Ammon's horn (tissue), 1 donor: ENCODE results near the gene FRMD4B.
A peak's percentile ranks its signal among the peaks of the same experiment; 100 is the strongest.
"Not testable (repeated sequence)": the region's sequence is repeated elsewhere in the genome, so short reads cannot be mapped to it uniquely, and the experiment has no call there.

Experiments
- DNase-seq: peaks from one replicate; pipeline ENCODE4 v3.0.0-alpha.2; 2016; ENCODE audit warnings: low spot score

Gene FRMD4B

DNA sequence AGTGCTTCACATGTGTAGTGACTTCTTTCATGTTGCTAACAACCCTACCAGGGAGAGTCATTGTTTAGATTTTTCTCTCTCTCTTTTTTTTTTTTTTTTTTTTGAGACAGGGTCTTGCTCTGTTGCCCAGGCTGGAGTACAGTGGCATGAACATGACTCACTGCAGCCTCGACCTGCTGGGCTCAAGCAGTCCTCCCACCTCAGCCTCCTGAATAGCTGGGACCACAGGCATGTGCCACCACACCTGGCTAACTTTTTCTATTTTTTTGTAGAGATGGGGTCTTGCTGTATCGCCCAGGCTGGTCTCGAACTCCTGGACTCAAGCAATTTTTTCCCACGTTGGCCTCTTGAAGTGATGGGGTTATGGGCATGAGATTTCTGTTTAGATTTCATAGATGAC is 63.4 kb downstream of the FRMD4B start:
- DNase-seq, result not testable (repeated sequence)

DNA sequence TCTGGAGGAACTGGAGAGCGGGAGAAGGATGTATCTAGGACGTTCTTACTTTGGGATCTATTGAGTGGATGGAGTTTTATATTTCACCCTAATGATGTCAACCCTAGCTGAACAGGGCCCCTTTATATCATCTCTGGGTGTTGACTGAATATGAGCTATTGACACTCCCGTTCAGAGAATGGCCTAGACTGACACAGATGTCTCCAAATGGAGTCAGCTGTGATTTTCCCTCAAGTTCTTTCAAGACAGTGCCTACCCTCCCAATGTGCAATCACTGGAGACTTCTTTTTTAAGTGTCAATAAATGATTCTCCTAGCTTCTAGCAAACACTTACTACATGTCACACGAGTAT is 63.8 kb downstream of the FRMD4B start:
- DNase-seq, result peak; percentile 87

DNA sequence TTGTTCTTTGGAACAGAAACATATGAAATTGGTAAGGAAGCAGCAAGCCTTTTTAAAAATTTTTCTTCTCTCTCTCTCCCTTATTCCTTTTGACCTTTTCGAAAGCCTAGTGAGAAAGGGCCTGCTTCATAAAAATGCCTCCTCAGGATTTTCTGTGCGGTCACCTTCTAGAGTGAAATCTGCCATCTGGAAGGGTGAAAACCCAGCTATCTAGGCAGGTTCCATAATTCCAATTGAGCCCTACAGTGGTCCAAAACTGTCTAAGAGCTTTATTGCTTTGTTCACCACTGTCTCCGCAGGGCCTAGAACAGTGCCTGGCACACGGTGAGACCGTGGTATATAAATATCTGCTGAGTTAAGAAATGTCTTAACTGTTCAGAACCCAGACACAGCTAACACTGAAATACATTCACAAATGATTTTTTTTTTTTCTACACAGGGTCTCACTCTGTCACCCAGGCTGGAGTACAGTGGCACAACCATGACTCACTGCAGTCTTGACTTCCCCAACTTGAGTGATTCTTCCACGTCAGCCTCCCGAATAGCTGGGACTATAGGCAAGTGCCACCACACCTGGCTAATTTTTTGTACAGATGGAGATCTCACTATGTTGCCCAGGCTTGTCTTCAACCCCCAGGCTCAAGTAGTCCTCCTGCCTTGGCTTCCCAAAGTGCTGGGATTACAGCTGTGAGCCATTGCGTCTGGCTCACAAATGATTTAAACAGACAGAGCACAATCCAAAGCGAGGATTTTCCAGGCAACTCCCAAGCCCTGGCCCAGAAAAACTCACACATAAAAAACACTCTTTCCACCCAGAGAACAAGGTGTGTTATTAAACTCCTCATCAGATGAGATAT is 64.4 kb downstream of the FRMD4B start:
- no peak for DNase-seq

DNA sequence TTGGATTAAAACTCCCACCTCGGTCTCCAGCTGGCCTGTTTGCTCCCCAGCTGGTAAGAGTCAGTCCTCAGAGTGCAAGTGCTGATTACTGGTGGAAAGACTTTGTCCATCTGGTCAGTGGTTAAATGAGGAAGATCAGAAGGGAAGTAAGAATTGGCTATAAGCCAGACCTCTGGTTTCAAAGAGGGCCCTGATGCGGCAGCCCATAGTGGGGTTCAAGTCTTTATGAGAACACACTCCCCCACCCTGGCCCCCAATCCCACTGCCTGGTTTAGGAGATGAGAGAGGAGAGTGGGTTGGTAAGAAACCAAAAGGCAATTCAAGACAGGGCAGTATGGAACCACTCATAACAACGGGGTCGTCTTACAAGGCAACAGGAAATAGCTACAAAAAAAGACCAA is 65.0 kb downstream of the FRMD4B start:
- DNase-seq, result peak; percentile 60

DNA sequence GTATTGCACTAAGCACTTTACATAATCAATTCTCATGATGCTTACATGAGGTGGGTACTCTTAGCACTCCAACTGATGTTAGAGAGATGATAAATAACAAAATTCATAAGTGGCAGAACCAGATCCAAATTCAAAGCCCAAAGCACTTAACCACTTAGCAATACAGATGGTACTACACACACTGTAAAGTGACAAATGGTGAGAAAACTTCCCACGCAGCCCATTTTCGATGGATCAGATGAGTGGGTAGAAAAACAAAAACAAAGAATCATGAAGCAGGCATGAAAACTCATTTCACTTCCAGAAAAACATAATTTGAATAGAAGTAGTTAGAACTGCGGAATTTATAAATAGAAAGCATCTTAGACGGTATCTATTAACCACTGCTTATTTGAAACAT is 66.2 kb downstream of the FRMD4B start:
- DNase-seq, result peak; percentile 50

DNA sequence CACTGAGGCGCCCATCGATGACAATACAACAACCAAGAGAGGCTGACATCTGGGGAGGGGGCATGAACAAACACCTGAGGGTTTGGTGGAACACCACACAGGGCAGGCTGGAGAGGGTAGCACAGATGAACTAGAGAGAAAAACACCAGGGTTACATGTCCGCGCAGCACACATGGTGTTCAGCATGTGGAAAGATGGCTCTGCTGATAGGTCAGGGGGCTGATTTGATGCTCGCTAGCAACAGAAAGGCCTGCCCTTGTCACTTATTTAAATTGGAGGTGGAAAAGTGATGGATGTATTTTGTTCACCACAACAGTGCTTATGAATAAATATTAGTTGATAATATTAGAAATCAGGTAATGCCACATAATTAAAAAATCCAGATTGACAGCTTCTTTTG is 67.5 kb downstream of the FRMD4B start:
- DNase-seq, result no peak

DNA sequence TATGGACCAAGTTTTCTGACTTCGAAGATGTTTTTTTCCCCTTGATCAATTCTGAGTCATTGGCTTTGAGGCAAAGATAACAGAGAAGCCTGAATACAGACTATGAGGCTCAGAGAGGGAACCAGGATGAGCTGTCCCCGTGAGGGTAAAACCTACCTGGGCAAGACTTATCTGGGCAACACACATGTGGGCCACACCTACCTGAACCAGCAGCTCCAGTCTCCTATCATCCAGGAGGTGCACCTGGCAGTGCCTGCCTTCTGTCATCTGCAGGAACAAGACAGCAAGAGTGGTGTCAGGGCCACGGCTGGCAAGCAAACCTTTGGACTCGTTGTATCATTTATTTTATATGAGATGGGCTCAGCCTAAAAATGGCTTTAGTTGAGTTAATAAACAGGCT is 72.6 kb downstream of the FRMD4B start:
- DNase-seq, result no peak

DNA sequence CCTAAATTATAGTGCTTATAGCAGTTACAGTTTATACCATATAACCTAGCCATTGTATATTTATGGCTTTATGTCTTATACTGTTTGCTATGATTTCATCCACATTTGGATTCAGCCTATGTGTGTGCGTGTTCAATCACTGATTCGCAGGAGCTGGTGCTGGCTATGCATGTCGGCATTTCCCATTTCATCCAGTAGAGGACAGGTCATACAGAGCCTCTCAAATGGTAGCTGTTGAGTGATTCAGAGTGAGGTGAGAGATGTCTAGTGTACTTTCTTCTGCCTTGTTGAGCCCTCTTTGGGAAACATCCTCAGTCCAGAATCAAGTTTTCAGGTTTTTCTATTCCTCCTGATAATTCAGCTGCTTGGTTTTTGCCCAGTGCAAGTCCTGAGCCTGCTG is 76.1 kb downstream of the FRMD4B start:
- DNase-seq, result no peak

DNA sequence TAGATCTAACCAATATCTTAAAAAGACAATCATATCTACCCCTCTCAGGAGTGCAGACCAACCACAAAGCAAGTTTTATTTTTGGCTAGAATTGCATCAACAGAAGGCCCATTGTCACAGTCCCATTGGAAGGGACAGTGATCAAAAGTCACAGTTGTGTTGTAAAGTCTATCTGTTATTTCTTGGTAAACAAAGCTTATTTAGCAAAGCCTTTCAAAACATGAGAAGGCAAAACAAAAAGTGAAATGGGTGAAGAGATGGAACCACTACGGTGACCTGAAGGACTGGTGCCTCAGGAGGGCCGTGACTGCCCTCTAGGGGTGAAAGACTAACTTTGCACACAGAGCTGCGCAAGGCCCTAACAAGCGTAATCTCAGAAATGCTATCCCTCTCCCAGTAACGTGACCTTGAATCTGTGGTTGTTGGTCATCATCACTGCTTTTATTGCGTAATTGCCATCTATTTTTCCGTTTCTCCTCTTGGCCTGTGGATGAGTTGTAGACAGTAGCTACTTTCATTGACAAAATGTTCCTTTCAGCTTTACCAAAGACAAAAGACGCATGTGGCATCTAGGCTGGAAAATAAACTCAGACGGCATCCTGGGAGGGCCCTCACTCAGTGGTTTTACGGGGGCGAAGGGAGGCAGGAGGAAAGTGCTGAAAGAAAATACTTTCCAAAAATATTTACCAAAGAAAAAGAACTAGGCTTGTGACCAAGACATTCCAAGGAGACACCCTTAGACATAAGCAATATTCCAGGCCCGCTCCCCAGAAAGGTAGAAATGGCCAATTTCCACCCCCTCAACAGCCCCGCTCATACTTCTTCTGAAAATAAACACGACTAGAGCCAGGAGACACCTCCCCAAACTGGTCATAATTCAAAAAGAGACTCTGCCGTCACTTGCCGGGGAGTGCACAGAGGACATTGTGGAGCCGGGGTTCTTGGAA is 79.4 kb downstream of the FRMD4B start:
- DNase-seq, result peak; percentile 95

DNA sequence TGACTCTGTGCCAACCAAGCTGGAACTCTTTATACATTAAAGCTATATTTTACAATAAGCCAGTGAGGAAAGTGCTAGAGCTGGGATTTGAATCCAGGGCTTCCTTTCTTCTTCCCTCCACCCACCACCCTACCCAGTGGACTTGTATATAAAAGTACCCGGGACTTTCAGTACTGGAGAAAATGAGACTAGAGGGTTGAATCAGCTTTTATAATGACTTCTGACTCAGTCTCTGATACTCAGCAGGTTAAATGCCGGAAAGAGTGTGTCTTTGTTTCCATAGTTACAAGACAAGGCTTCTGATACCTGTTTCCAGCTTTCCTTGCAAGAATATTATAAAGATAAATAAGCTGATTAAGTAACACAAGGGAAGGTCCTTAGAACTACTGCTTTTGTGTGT is 80.9 kb downstream of the FRMD4B start:
- DNase-seq, result no peak

DNA sequence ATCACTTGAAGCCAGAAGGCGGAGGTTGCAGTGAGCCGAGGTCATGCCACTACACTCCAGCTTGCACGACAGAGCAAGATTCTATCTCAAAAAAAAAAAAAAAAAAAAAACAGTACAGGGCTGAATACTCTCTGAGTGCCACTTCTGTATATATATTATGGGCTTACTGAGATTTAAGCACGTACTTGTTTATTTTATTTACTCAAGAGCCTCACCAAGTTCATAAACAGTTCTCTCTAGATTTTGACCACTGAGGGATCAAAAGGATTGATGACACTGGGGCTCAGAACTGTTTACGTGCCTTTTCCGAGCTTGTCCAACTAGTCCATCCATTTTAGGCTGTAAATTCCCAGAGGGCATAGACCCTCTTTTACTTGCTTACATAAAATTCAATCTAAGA is 81.5 kb downstream of the FRMD4B start:
- no peak for DNase-seq

DNA sequence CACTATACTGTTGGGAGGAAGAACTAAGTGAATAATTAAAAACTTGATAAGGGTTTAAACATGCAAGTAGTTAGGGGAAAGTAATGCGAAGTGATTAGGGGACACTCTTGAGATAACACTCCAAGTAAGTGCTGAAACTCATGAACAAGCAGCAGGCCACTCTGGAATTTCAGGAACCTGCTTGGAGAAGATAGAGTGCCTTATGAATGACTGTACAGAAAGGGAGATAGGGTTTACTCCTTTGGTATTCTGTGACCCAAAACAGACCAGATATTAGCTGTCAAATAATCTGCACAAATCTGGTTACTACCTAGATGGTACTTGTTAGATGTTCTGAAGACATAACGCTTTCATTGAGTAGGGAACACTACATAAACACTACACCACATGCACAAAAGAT is 85.6 kb downstream of the FRMD4B start:
- no peak for DNase-seq

DNA sequence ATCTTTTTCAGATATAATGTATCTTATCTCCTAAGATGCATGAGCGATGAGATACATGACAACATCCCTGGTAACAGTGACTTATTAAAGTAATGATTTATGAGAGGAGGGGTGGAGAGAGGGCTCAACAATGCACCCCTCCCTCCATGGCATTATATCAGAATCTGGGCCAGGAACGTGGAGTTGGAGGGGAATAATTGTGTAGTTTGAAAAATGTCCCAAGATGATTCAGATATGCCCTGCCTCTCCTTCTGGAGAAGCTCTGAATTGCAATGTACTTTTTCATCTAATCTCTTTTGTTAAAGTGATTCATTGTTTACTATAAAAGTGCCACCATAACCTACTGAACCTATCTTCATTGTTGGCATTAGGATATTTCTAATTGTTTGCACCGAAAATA is 86.5 kb downstream of the FRMD4B start:
- no peak for DNase-seq

DNA sequence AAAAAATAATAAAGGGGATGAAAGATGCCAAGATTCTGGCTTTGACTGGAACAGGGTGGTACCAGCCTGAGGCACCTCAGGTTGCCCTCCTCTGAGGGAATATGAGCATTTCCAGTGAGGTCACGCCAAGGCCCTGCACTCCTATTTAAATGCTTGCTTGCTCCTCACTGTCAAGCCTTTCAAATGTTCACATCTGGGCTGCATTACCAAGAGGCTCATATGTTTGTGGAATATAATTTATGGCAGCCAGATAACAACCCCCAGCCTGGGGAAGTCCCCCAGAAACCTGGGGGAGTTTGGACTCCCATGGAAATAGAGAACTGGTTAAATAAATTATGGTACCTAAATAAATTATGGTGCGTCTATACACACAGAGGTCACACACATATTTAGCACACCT is 88.4 kb downstream of the FRMD4B start:
- no peak for DNase-seq

DNA sequence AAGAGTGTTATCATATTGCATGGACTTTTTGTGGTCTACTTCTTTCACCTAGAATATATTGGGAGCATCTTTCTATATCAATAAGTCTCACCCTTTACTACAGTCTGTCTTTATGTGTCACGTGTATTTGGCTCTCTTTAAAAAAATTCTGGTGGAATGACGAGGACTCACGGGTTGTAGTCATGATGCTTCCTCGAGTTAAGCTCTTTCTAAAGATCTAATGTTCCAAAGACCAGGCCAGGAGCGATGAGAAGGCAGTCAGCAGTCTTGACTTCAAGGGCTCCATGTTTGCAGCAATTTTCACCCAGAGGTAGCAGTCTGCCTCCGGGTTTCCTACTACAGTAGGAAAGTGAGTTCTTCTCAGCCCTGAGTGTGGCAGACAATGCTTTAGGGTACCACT is 88.9 kb downstream of the FRMD4B start:
- DNase-seq, result no peak

DNA sequence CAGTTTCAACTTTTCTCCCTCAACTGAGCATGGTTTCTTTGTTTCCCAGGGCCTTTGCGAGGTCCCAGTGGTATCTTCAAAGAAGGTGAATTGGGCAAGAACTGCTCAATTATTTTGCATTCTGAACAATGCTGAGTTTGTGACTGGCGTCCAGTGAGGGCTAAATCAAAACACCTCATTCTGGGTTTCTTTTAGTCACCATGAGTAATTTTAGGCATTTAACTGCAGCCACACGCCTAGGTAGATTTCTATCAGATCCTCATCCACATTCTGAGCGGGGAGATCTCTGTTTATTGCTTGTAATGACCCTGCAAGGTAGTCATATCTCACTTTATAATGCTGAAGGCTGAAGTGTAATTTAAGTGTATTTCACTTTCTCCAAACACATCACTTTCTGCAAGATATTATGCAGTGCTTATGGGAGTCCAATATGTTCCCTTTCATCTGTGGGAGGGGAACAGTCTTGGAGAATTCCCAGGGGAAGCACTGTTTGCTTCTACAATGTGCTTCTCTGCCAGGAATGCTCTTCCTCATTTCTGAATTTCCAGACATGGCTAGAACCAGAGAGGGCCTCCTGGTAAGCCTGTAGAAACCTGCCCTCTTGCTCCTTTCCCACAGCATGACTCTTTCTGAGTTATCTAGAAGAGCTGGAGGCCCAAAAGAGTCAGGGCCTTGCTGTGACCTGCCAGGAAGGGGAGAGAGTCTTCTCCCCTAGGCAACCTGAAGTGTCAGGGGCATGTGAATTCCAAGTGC is 91.7 kb downstream of the FRMD4B start:
- peak; percentile 57 for DNase-seq

DNA sequence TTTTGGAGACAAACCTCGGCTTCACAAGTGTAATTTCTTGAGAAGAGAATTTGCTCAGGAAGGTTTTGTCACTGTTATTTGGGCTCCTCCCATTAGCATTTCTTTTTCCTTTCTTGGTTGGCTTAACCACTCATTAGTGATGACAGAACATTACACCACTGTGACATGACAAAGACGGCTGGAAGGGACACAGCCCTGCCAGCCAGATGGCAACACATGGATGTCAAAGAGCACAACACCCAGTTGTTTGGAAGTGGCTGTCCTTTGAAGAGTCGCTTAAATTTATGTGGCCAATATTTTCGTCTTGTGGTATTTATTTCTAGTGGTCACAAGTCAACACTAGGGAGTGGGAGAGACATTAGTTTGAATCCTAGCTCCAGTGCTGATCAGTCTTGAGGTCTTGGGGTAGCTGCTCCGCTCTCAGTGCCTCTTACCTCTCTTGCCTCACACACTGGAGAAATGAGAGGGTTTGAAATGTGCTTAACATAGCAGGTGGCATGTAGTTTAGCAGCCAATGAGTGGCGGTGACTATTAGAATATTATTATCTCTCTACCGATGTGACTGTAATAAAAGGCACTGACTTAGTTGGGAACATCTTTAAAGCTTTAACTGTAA is 92.8 kb downstream of the FRMD4B start:
- no peak for DNase-seq

DNA sequence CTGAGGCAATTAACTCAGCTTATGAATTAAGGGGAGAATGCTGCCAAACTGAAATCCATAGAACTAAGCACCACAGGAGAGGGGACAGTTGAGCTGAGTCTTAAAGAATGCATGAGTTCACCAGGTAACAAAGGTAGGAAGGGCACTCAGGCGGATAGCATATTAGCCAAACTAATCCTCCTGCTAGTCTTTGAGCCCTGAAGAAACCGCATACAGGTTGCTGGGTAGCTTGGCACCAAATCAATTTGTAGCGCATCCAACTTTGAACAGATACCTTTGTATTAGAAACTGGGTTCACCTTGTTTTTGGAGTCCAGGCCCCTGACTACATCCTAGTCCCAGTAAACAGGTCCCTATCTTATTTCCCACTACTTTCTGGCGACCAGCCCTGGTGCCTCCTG is 93.7 kb downstream of the FRMD4B start:
- no peak for DNase-seq

DNA sequence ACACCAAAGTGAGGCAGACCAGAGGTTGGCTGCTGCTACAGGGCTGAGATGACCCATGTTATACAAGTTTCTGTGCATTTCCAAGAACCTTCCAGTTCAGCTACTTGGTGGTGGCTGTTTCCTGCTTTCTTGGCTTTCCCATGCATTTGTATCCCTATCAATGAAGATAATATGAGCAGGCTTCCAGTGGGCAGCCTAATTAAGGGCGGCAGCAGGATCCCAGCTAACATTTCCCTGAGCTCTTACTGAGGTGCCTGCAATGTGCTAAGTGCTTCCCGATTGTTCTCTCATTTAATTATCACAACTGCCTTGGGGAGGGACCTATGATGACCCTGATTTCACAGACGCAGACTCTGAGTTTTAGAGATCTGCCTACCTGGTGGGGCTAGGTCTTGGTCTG is 95.5 kb downstream of the FRMD4B start:
- no peak for DNase-seq

DNA sequence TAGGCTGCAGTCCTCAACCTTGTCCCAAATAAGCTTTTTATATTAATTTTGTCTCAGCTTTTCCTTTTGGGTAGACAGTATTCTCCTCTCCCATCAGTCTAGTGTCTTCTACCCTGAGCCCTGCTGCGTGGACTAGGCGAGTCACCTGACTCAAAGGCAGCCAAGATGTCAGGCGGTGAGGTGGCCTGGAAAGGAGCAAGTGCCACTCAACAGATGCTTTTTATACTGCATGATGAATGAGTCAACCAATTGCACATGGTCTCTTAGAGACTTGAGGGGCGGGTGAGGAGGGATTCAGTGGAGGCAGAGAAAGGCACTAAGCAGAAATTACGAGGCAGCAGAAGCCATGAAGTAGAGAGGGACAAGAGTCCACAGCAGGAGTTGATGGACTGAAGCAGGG is 95.9 kb downstream of the FRMD4B start:
- DNase-seq, result no peak

DNA sequence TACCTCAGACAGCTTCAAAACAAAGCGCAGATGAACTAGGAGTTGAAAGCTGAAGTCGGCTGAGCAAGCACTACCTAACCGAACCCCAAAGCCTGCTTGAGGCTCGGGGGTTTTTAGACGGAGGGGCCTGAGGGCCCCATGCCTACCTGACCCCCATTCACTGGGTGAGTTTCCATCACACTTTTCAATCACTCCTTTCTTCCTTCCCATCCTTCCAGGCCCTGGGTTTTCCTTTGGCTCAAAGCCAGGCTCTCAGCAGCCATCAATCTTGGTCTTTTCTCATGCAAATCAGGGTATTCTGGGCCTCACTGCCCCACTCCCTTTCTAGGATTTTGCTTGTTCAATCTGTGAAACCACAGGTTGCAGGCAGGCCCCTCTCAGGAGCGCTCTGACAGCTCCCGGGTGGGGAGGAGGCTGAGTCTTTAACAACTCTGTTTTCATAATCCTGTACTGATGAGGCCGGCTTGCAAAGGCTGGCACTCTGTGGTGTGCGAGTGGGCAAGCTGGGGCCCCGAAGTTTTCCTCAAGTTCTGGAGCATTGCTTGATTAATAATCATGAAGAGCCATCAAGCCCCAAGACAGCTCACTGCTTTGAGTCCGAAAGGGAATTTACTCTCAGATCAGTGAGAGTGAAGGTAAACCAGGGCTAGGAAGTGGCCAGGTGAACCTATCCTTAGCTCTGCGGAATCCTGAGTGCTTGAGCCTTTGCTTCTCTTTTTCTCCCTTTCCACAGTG is 97.6 kb downstream of the FRMD4B start:
- no peak for DNase-seq
